Keratinocyte (primary cell): ENCODE data around the gene P4HB.

Experiments
- EZH2 ChIP-seq: IDR thresholded peaks from one replicate; pipeline ENCODE4 v1.6.1; 2012; ENCODE audit warnings: inconsistent platforms, mild to moderate bottlenecking, low read length, moderate library complexity
- TF ChIP-seq, protein P1 (sequence below), 3 experiments: IDR thresholded peaks in 1 of 3; conservative IDR thresholded peaks in 1 of 3; optimal IDR thresholded peaks in 1 of 3; 2 replicates in 2 of 3; 3 replicates in 1 of 3; pipeline versions ENCODE3 to v1.5.1; 2011; ENCODE audit warnings: low read length in 3 of 3, mild to moderate bottlenecking in 3 of 3, moderate library complexity in 2 of 3, control low read depth in 1 of 3, inconsistent platforms in 1 of 3; ENCODE audit not compliant: insufficient read depth in 2 of 3; ENCODE audit errors: extremely low read depth in 1 of 3

DNA sequence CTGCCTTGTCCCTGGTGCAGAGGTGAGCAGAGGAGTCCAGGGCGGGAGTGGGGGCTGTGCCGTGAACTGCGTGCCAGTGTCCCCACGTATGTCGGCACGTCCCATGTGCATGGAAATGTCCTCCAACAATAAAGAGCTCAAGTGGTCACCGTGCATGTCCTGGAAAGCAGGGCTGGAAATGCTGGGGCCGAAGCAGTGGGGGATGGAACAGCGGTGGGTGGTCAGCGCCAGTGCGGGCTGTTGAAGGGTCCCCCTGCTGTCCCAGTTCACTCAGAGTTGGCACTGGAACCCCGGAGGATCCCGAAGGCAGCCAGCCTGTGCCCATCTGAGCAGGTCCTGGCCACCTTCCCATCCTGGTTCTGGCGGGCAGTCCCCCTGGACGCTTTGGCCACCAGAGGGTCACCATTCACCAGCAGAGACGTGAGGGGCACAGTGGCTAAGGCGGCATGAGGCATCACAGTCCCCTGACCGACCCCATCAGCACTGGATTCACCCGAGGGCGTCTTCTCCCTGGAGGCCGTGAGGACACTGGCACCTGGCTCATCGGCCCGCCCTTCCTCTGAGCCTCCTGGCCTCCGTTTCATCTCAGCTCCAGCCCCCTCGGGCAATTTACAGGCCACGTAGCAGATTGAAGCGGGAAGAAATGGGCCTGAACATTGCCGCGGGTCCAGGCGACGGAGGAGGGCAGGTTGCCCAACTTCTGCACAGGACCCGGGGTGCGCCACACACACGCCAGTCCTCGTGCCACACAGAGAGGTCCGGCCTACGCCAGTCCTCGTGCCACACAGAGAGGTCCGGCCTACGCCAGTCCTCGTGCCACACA, 46.3 kb downstream of the P4HB start:
- no peak for TF ChIP-seq EZH2
- TF ChIP-seq, protein P1, sequence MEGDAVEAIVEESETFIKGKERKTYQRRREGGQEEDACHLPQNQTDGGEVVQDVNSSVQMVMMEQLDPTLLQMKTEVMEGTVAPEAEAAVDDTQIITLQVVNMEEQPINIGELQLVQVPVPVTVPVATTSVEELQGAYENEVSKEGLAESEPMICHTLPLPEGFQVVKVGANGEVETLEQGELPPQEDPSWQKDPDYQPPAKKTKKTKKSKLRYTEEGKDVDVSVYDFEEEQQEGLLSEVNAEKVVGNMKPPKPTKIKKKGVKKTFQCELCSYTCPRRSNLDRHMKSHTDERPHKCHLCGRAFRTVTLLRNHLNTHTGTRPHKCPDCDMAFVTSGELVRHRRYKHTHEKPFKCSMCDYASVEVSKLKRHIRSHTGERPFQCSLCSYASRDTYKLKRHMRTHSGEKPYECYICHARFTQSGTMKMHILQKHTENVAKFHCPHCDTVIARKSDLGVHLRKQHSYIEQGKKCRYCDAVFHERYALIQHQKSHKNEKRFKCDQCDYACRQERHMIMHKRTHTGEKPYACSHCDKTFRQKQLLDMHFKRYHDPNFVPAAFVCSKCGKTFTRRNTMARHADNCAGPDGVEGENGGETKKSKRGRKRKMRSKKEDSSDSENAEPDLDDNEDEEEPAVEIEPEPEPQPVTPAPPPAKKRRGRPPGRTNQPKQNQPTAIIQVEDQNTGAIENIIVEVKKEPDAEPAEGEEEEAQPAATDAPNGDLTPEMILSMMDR (optimal IDR thresholded peaks at IDR 0.05 in 1 of 3, IDR thresholded peaks at IDR 0.05 in 1 of 3, conservative IDR thresholded peaks at IDR 0.05 in 1 of 3; ENCODE audit: extremely low read depth in 1 of 3, insufficient read depth in 2 of 3, low read length in 3 of 3): no peak
